GM23338 (cell line): ENCODE data around the gene MAMDC2.

ENCODE experiments used
- CTCF ChIP-seq, 2 experiments: fragments of 200-600 bp in 1 of 2; sonication (generic) in 1 of 2; conservative IDR thresholded peaks; 2 replicates each; pipeline versions ENCODE4 v1.5.1 to v1.6.1; 2016 to 2017; ENCODE audit warnings: antibody characterized with exemption in 2 of 2, low read depth in 2 of 2, mild to moderate bottlenecking in 2 of 2, moderate library complexity in 1 of 2
- EZH2 ChIP-seq: fragments of 200-600 bp; sonication (generic); IDR thresholded peaks from one replicate; pipeline ENCODE4 v1.8.0; 2017; ENCODE audit warnings: antibody characterized with exemption, mild to moderate bottlenecking, low read depth; ENCODE audit not compliant: unreplicated experiment
- POLR2AphosphoS5 ChIP-seq: IDR thresholded peaks from 2 replicates; pipeline ENCODE4 v1.6.1; 2016; ENCODE audit warnings: antibody characterized with exemption, low read depth

DNA sequence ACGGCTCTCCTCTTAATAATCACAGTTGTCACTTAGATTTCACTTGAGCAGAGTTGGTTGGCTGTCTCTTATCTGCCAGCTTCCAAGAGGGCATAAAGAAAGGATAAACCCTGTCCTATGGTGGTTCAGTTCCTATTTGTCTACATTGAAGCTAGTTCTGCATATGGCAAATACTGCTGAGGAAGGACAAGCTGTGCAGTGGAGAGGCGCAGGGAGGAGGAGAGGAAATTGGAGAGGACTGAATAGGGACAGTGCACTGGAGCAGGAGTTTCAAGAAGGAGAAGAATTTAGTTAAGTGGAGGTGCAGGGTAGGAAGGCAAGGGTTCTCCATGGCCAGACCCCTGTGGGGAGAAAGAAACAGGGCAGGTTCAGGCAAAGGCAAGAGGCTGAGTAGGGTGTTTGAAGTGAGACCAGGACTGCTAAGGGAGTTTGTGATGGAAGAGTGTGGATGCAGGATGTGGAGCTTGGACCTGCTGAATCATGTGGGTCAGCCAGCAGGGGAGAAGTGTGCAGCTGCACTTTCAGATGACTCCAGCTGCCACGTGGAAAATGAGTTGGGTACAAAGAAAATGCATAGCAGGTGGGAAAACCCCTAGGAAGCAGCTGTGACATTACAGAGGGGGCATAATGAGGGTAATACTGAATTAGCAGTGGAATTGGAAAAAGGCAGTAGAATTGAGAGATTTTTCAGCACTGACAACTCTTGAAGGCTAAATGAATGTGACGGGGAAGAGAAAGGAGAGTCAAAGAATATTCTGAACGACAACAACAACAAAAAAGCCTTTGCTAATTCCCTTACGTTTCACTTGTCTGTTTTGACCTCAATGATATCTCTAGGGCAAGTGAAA lies 66.8 kb downstream of the MAMDC2 start:
- TF ChIP-seq CTCF (conservative IDR thresholded peaks at IDR 0.05; ENCODE audit: low read depth in 2 of 2) (no peak), POLR2AphosphoS5 (no peak), EZH2 (no peak)
